IPS-18c (cell line): ENCODE results near the gene NUB1.

Source experiments
- H3K4me3 ChIP-seq: 2 replicates; pipeline ENCODE4 v1.7.0; 2013; ENCODE audit warnings: low read depth, mild to moderate bottlenecking, low read length, moderate library complexity; ENCODE audit not compliant: insufficient read depth
- H3K9me3 ChIP-seq: one replicate; pipeline ENCODE4 v1.6.1; 2013; ENCODE audit warnings: mild to moderate bottlenecking, low read length, moderate library complexity; ENCODE audit not compliant: control insufficient read depth, insufficient read depth

NUB1 gene

GRCh38 chr7:151311294-151311864 lies 30.2 kb upstream of the NUB1 start:
- Histone ChIP-seq H3K9me3 (peaks cover 7% of the 10 kb centered on the region), H3K4me3 (no peak overlapping the region)

GRCh38 chr7:151312356-151312755 lies 29.3 kb upstream of the NUB1 start:
- Histone ChIP-seq H3K9me3 (peaks cover 7% of the 10 kb centered on the region), H3K4me3 (no peak overlapping the region)

GRCh38 chr7:151312831-151313809 lies 28.5 kb upstream of the NUB1 start:
- Histone ChIP-seq H3K4me3 (no peak overlapping the region), H3K9me3 (peaks cover 7% of the 10 kb centered on the region)

DNA sequence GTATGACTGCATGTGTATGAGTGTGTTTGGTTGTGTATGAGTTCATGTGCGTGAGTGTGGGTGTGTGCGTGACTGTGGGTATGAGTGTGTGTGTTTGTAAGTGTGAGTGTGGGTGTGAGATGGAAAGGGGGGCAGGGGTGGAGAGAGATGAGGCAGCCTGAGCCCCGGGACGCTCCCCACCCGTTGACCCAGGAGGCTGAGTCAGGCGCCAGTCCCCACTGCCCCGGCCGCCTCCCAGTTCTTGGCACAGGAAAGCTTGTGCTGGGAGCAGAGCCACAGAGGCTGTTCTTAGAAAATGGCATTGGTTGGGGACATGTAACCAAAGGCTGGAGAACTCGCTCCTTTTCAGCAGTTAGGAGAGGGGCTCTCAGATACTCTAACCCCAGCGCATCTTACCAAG lies 27.8 kb upstream of the NUB1 start:
- H3K9me3 ChIP-seq = peaks cover 7% of the 10 kb centered on the region
- no peak overlapping the region for H3K4me3 ChIP-seq

- Histone ChIP-seq H3K9me3 (peaks cover 7% of the 10 kb centered on the region), H3K4me3 (no peak overlapping the region)
Measured at GRCh38 chr7:151314401-151314800, 27.2 kb upstream of the NUB1 start.

- Histone ChIP-seq H3K9me3 (peaks cover 7% of the 10 kb centered on the region), H3K4me3 (no peak overlapping the region)
Measured at GRCh38 chr7:151315038-151315655, 26.5 kb upstream of the NUB1 start.

DNA sequence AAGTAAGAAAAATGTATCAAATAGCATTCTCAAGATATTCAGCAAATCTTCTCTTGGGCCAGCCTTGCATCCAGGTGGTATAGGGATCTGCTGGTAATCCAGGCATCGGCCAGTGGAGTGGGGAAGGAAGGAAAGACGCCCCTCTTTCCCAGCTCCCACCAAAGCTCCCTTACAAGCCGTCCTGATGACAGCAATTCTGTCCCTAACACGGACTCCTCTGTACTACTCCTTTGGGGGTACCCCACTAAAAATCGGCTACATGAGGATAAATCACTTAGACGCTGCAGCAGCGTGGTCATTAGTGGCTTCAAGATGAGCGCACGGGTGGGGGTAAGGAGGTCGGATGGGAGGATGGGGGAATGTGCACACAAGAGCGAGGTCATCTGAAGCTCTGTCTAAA lies 24.7 kb upstream of the NUB1 start:
- Histone ChIP-seq H3K4me3 (no peak overlapping the region), H3K9me3 (peaks cover 7% of the 10 kb centered on the region)

GRCh38 chr7:151317936-151318335 lies 23.7 kb upstream of the NUB1 start:
- H3K4me3 ChIP-seq = no peak overlapping the region
- H3K9me3 ChIP-seq = peaks cover 12% of the 10 kb centered on the region

GRCh38 chr7:151319189-151319588 lies 22.4 kb upstream of the NUB1 start:
- H3K9me3 ChIP-seq = peaks cover 10% of the 10 kb centered on the region
- no peak overlapping the region for H3K4me3 ChIP-seq

GRCh38 chr7:151320263-151320845 lies 21.3 kb upstream of the NUB1 start:
- H3K4me3 ChIP-seq = no peak overlapping the region
- H3K9me3 ChIP-seq = peaks cover 10% of the 10 kb centered on the region

- Histone ChIP-seq H3K9me3 (peaks cover 10% of the 10 kb centered on the region), H3K4me3 (no peak overlapping the region; the same call in 1 of the 2 replicates)
Measured at GRCh38 chr7:151321341-151321740, 20.3 kb upstream of the NUB1 start.

DNA sequence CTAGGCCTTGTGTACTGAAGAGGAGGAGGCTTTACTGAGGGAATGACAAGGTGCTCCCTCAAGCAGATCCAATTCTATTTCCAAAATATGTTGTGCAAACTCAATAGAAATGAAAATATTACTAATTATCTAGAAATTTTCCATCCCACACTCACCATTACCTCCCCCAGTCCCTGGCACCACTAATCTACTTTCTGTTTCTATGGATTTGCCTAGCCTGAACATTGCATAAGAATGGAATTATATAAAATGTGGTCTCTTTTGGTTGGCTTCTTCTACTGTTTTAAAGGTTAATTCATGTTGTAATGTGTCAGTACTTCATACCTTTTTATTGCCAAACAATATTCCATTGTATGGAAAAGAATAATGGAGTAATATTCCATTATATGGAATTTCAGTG lies 18.7 kb upstream of the NUB1 start:
- no peak overlapping the region for H3K4me3 ChIP-seq
- peaks cover 10% of the 10 kb centered on the region for H3K9me3 ChIP-seq

DNA sequence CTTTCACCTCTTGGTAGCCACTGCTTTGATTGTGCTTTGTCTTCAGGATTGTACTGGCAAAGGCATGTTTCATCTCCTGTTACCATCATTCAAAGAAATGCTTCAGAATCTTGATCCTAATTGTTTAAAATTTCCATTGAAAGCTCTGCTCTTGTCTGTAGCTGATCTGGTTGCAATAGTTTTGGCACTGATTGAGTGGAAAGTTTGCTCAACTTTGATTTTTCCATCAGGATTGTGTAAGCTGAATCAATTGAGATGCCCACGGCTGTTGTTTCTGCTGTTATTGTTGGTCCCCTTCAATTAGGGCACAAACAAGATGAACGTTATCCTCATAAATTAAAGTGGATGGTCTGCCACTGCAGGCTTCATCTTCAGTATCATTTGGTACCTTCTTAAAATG lies 14.6 kb upstream of the NUB1 start:
- peaks cover 4% of the 10 kb centered on the region for H3K9me3 ChIP-seq
- H3K4me3 ChIP-seq = no peak overlapping the region

DNA sequence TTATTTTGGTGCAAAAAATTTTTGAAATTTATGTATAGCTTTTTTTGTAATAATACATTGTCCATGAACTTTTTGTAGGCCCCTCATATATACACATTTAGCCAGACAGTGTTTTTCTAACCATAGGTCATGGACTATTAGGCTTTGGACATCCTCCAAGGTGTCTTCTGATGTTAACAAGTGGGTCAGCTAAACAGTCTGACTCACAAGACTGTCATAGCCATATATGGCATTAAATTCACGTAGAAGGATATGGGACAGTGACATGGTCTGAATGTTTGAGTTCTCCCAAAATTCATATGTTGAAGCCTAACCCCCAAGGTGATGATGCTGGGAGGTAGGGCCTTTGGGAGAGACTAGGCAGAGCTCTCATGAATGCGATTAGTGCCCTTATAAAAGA lies 14.0 kb upstream of the NUB1 start:
- H3K4me3 ChIP-seq = no peak overlapping the region
- H3K9me3 ChIP-seq = no peaks in the 10 kb centered on the region

- no peaks in the 10 kb centered on the region for H3K9me3 ChIP-seq
- H3K4me3 ChIP-seq = no peak overlapping the region
Measured at GRCh38 chr7:151330181-151330580, 11.4 kb upstream of the NUB1 start.

- H3K4me3 ChIP-seq = no peak overlapping the region
- no peaks in the 10 kb centered on the region for H3K9me3 ChIP-seq
Measured at GRCh38 chr7:151330661-151331060, 11.0 kb upstream of the NUB1 start.

DNA sequence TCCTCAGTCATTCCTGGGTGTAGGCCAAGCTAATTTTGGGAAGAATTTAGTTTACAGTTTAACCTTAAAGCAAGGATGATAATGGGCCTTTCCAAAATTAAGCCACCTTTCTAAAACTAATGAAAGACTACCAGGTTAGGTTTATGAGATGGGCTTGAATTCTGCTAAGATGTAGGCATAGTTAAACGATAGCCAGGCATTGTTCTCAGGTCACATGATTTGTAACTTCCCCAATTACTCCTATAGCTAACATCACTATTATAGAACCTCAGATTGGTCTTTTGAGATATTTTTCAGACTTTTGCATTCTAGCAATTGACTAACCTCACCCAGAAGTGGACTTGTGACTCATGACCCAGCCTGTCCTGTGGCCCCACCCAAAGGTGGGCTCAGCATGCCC lies 7.0 kb upstream of the NUB1 start:
- H3K4me3 ChIP-seq = no peak overlapping the region
- no peaks in the 10 kb centered on the region for H3K9me3 ChIP-seq
